CMK (cell line): ENCODE data around the gene ROCK2.

Experiments used
- DNase-seq: peaks from one replicate; pipeline ENCODE4 v3.0.0-alpha.2; 2010; ENCODE audit warnings: low read depth

Gene ROCK2

GRCh38 chr2:11152591-11152990 lies 191.8 kb downstream of the ROCK2 start:
- no peak for DNase-seq

GRCh38 chr2:11147263-11147662 lies 197.2 kb downstream of the ROCK2 start:
- no peak for DNase-seq

- DNase-seq, result no peak
Measured at GRCh38 chr2:11146076-11146475, 198.4 kb downstream of the ROCK2 start.

GRCh38 chr2:11145350-11145749 lies 199.1 kb downstream of the ROCK2 start:
- DNase-seq, result no peak

- no peak for DNase-seq
Measured at GRCh38 chr2:11144738-11145079, 199.7 kb downstream of the ROCK2 start.

GRCh38 chr2:11144077-11144737 lies 200.2 kb downstream of the ROCK2 start:
- DNase-seq, result no peak

GRCh38 chr2:11142987-11143386 lies 201.4 kb downstream of the ROCK2 start:
- no peak for DNase-seq

- DNase-seq, result no peak
Measured at GRCh38 chr2:11142330-11142729, 202.1 kb downstream of the ROCK2 start.

GRCh38 chr2:11141319-11141718 lies 203.1 kb downstream of the ROCK2 start:
- DNase-seq, result no peak

- DNase-seq, result no peak
Measured at GRCh38 chr2:11140492-11140891, 203.9 kb downstream of the ROCK2 start.

GRCh38 chr2:11134349-11134748 lies 210.1 kb downstream of the ROCK2 start:
- no peak for DNase-seq

GRCh38 chr2:11133936-11134320 lies 210.5 kb downstream of the ROCK2 start:
- no peak for DNase-seq

GRCh38 chr2:11133238-11133935 lies 211.0 kb downstream of the ROCK2 start:
- DNase-seq, result no peak

- DNase-seq, result no peak
Measured at GRCh38 chr2:11132036-11132671, 212.3 kb downstream of the ROCK2 start.

GRCh38 chr2:11131166-11131920 lies 213.1 kb downstream of the ROCK2 start:
- no peak for DNase-seq
